Fibroblast of the conjunctiva (primary cell): ENCODE data around the gene MIS18A.

Source experiments
- DNase-seq: peaks from one replicate; pipeline ENCODE4 v3.0.0-alpha.2; 2010; ENCODE audit warnings: low read depth

MIS18A gene

DNA sequence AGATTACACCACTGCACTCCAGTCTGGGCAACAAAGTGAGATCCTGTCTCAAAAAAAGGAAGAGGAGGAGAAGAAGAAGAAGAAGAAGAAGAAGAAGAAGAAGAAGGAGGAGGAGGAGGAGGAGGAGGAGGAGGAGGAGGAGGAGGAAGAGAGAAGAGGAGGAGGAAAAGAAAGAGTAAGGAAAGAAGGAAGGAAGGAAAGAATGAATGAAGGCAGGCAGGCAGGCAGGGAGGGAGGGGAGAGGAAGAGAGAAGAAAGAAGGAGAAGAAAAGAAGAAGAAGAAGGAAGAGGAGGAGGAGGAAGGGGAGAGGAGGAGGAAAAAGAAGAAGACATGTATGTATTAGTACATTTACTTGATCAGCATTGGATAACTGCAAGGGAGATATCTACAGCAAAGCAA is 26.7 kb downstream of the MIS18A start:
- DNase-seq, result no peak

DNA sequence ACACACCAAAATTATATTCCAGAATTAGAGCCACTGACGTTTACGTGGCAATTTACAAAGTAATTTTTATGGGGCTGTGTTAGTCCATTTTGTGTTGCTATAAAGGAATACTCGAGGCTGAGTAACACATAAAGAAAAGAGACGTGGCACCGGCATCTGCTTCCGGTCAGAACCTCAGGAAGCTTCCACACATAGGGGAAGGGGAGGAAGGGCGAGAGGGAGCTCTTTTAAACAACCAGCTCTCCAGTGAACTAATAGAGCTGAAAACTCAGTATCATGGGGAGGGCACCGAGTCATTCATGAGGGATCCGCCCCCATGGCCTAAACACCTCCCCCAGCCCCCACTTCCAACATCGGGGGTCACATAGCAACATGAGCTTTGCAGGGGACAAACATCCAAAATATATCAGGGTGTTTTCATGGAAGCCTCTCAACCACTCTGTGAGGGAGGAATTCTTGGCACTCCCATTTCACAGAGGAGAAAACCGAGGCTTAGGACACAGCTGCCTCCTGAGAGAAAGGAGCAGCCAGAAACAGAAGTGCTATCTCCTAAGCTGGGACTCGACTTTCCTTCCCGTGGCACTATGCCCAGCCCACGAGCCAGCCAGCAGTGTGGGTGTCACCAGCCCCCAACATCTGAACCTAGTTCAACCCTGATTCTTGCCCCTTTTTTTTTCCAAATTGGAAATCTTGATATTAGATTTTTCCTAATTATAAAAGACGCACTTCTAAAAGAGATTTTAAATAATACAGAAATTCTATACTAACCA is 29.2 kb downstream of the MIS18A start:
- DNase-seq, result no peak

DNA sequence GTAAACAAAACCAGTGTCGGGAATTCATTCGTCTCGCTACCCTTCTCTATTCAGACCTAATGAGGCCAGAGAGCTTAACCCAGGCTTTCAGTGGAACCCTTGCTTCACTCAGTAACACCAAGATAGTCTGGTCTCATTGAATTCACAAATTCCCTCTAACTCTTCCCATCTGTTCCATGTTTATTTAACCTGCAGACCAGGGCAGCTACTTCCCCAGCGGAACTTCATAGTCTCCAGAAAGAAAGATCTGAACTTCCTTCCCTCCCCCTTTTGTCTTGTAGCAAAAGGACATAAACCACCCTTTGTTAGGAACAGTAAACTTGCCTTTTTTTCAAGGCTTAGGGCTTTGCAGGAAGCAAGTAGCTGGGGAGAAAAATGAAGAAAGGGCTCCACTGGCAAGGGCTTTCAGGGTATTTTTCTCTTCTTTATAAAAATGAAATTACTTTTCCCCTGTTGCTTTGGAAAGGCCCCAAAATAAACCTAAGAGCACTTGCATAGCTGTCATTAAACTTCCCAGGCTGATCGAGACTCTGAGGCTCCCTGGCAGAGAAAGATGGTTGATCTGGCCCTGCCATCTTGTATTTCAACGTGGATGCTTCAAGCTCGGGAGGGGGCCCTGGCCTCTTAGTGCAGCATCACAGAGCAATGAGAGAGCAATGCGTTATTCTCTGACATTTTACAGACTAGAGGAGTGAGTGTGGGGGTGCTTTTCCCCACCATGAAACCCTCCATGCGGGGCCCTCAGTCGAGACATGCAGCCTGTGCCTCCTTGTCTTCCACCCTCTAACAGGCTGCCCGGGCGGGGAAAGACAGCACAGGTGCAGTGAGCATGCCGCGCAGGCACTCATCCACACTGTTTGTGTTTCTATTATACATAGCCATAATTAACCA is 30.0 kb downstream of the MIS18A start:
- DNase-seq, result no peak

DNA sequence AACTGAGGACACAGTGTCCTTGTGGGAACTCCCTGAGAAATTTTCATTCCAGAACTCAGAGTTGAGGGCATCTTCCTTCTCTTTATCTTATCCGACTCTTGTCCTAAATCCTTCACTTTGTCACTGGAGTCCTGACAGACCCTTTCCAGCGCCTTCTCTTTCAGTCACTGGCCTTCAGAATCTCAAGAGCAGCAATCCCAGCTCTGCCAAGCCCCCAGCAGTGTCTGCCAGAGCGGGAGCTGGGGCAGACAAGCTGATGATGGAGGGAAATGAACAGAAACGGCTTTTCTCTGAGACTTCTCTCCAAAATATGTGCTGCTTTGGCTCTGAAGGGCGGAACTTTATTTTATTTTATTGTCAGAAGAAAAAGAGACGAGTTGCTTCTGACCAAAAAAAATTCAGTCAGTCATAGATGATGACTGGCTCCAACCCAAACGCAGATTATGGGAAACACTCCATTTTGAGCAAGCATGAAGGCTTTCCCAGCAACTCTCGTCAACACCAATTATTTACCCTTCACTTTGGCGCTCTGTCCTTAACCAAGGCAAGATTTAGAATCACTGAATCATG is 32.2 kb downstream of the MIS18A start:
- no peak for DNase-seq

DNA sequence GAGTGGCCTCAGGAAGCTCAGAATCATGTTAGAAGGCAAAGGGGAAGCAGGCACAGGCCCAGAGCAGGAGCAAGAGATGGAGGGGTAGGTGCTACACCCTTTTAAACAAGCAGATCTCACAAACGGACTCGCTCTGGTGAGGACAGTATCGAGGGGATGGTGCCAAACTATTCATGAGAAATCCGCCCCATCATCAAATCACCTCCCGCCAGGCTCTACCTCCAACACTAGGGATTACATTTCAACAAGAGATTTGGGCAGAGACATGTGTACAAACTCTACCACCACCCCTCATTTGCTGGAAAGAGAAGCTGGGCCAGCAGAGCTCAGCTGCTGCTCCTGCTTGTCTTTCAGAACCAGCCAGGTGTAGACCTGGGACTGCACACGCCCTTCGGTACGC is 32.9 kb downstream of the MIS18A start:
- DNase-seq, result no peak

DNA sequence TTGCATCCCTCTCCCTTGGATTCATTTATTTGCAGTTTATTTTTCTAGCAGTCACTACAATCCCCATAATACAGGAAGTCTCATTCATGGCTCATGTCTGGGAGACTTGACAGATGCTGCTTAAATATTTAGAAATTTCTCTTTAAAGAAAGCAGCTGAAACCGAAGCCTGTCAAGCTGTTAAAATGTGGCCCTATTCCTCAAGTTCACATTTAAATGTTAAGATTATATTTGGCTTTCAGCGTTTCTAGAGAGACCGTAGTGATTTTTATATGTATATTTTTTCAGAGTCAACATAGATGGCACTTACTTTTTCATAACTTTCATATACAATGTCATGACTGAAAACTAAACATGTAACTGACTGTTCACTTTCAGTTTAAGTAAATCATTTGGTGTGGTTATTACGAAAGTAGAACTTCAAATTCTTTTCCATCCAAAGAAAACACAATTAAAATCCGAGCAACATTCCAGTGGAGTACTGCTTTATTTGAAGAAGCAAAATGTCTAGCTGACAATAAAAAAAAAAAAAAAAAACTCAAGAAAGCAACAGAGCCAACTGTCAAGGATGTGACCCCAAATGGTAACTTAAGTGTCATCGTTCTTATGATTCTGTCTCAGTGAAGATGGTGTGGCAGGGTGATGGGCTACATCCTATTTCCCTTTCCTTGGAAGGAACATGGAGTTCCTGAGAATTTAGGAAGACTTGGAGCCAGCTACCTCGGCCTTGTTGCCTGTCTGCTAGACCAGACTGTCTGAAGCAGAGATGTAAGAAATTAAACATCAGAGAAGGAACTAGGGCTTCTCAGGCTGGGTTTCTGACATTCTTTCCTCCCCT is 37.8 kb downstream of the MIS18A start:
- no peak for DNase-seq

DNA sequence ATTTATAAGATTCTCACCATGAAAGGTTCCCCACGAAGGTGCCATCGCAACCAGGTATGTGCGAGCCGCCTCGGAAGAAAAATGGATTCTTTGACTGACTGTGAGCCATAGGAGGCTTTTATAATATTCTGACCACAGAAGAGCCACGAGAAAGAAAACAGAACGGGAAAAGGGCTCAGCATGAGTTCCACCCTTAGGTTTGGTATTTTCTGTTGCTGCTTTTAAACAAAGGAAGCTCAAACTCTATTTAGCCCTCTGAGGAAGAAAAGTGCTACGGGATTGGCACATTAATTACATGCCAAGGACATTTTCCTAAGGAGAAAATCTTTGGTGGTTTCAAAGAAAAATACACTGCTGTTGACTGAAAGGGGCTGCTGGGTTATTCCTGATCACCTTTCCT is 39.3 kb downstream of the MIS18A start:
- no peak for DNase-seq

DNA sequence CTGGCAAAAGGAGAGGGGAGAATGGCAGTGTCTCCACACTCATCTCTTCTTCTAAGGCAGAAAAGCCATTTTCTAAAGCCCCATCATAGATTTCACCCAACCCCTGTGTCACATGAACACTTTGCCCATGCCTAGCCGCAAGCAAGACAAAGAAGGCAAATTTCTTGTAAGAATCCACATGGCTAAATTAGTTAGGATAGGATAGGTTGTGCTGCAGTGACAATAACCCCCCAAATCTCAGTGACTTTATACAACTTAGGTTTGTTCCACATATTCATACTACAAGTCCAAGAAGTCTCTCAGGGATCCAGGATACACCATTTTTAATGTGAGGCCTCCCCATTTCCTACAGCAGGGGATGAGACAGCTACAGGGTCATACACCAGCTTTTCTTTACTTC is 40.8 kb downstream of the MIS18A start:
- no peak for DNase-seq

DNA sequence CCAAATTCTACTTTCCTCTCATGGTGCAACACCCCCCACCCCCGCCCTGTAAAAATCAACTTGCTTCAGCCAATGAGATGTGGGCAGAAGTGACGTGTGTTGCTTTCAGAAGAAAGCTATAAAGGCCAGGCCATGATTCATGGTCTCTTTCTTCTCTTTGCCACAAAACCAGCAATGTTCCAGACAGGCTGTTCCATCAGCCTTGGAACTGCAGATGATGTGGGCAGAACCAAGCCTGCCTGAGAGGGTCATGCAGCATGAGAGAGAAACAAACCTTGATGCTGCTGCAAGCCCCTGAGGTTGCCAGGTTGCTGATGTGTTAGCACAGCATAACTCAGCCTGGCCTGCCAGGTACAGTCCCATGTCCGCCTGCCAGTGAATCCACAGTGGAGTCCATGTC is 41.8 kb downstream of the MIS18A start:
- no peak for DNase-seq

DNA sequence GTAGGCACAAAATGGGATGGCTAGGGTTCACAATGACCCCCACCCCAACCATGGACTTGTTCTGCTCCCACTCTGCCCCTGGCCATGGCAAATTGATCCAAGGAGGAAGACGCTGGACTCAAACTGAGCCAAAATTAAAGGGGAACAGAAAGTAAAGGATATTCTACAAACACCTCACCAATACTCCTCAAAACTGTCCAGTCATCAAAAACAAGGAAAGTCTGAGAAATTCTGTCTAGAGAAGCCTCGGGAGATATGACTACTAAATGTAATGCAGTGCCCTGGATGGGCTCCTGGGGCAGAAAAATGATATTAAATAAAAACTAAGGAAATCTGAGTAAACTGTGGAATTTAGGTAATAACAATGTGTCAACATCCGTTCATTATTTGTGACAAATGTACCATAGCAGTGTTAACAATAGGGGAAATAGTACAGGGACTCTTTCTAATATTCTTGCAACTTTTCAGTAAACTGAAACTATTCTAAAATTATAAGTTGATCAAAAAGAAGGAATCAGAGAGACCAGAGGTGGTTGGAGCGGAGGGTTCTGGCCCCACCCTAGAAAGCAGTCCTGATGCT is 45.0 kb downstream of the MIS18A start:
- no peak for DNase-seq

DNA sequence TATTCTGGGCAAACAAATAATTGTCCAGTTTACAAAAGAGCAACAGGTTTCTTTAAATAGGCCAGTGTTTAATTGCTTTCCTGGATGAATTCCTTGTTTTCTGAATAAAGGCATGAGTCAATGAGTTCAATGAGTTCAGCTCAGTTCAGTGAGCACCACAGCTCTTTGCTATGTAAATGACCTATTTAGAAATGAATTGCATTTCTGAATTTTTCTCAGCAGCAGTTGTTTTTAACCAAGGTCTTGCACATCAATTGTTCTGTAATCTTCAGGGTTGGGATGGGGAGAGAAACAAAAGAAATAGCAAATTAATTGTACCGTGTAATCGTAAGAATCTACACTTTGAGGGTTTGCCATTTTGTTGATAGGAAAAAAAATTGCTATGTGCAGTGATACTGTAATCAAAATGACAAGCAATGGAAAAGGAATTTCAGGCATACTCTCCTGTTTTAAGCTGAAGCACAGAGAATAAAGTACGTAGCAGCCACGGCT is 45.7 kb downstream of the MIS18A start:
- no peak for DNase-seq

DNA sequence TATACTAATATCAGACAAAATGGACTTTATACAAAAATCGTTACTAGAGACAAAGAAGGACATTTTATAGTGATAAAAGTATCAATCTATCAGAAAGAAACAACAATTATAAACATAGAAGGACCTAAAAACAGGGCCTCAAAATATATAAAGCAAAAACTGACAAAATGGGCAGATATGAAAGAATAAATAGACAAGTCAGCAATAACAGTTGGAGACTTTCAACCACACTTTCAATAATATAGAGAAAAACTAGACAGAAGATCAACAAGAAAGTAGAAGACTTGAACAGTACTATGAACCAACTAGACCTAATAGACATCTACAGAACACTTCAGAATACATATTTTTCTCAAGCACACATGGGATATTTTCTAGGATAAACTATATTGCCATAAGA is 52.4 kb downstream of the MIS18A start:
- no peak for DNase-seq
